ENCODE data around the gene GFOD1.

- TF ChIP-seq CTCF (IDR thresholded peaks at IDR 0.05) (no peak), POLR2A (IDR thresholded peaks at IDR 0.05) (no peak)
These were observed 20.8 kb downstream of the GFOD1 start for GRCh38 chr6:13466304-13467215.

All from ovary (tissue), 3 donors.